CD4-positive, CD25-positive, alpha-beta regulatory T cell (primary cell): ENCODE results near the gene VSX2. TPM values are rescaled to one million over a fixed set of nuclear protein-coding genes. Genes with fewer than 3 reads are reported as not detected.

Experiments
- ATAC-seq, 2 donors: fragments of 150-1000 bp; cut with Tn5 transposase; one replicate each; pipeline ENCODE4 v1.10.0; 2021; ENCODE audit warnings: low read depth in 2 of 2, moderate number of reproducible peaks in 2 of 2, moderate library complexity in 1 of 2
- DNase-seq, 3 donors: peaks; one replicate each; pipeline versions ENCODE4 v3.0.0 to v3.0.0-alpha.2; 2012 to 2022; ENCODE audit warnings: mixed read lengths in 1 of 3
- H3K27ac ChIP-seq: one replicate; pipeline ENCODE4 v1.7.0; 2013; ENCODE audit warnings: mild to moderate bottlenecking, low read length; ENCODE audit not compliant: insufficient read depth, poor library complexity, severe bottlenecking
- H3K27me3 ChIP-seq: one replicate; pipeline ENCODE4 v1.7.0; 2013; ENCODE audit warnings: low read length; ENCODE audit not compliant: control insufficient read depth, insufficient read depth
- H3K36me3 ChIP-seq: one replicate; pipeline ENCODE4 v1.7.0; 2013; ENCODE audit warnings: mild to moderate bottlenecking, low read length, moderate library complexity; ENCODE audit not compliant: control insufficient read depth, insufficient read depth
- H3K4me1 ChIP-seq: 2 replicates; pipeline ENCODE4 v1.7.0; 2013; ENCODE audit warnings: mild to moderate bottlenecking, low read length; ENCODE audit not compliant: insufficient read depth, control insufficient read depth, poor library complexity, severe bottlenecking
- H3K4me3 ChIP-seq: one replicate; pipeline ENCODE4 v1.7.0; 2013; ENCODE audit warnings: low read depth, mild to moderate bottlenecking, low read length, moderate library complexity
- H3K9me3 ChIP-seq, 2 experiments: 1 replicate in 1 of 2; 2 replicates in 1 of 2; pipeline ENCODE4 v1.7.0; 2013; ENCODE audit warnings: low read length in 2 of 2, mild to moderate bottlenecking in 1 of 2, moderate library complexity in 1 of 2; ENCODE audit not compliant: control insufficient read depth in 2 of 2
- H3K27ac Mint-ChIP-seq, 3 donors: one replicate each; pipeline ENCODE4 v1.8.0; 2020 to 2022; ENCODE audit warnings: mild to moderate bottlenecking in 3 of 3, mixed read lengths in 3 of 3, moderate library complexity in 2 of 3
- H3K27me3 Mint-ChIP-seq: one replicate; pipeline ENCODE4 v1.8.0; 2022; ENCODE audit warnings: mild to moderate bottlenecking, mixed read lengths
- H3K36me3 Mint-ChIP-seq: one replicate; pipeline ENCODE4 v1.8.0; 2020; ENCODE audit warnings: mixed read lengths
- H3K4me1 Mint-ChIP-seq, 4 donors: one replicate each; pipeline ENCODE4 v1.8.0; 2020 to 2022; ENCODE audit warnings: mixed read lengths in 4 of 4, mild to moderate bottlenecking in 1 of 4
- H3K4me3 Mint-ChIP-seq, 4 donors: one replicate each; pipeline ENCODE4 v1.8.0; 2020 to 2022; ENCODE audit warnings: mild to moderate bottlenecking in 4 of 4, mixed read lengths in 4 of 4, moderate library complexity in 3 of 4
- H3K9me3 Mint-ChIP-seq, 7 donors: one replicate each; pipeline ENCODE4 v1.8.0; 2020 to 2022; ENCODE audit warnings: mixed read lengths in 7 of 7, mild to moderate bottlenecking in 3 of 7, moderate library complexity in 2 of 7
- polyA plus RNA-seq, 4 donors: library from polyadenylated mRNA; unstranded; fragments of 300-500 nt; fragmentation: Illumina TruSeq; gene quantifications; one replicate each; pipeline ENCODE4 v1.2.3, GENCODE V29; 2021
- total RNA-seq: library from RNA; stranded (reverse); gene quantifications from one replicate; pipeline ENCODE4 v1.2.3, GENCODE V29; 2022

The VSX2 gene
- total and polyA plus RNA-seq, 5 donors from 2014 or later, result 0.08 TPM; not detected in 4

GRCh38 chr14:74217672-74218448 lies 21.4 kb upstream of the VSX2 start:
- Histone ChIP-seq H3K27ac (no peak overlapping the region), H3K4me3 (no peak overlapping the region), H3K4me1 (peaks cover 7% of the 10 kb centered on the region), H3K9me3 (no peaks in the 10 kb centered on the region), H3K36me3 (no peaks in the 10 kb centered on the region), H3K27me3 (no peaks in the 10 kb centered on the region)
- DNase-seq (peak; percentile 36 to 71 (median 64)), ATAC-seq (peak; percentile 86 to 90)
- peaks cover 46% of the 10 kb centered on the region for H3K27me3 Mint-ChIP-seq
- H3K36me3 Mint-ChIP-seq, result no peaks in the 10 kb centered on the region
- H3K27ac Mint-ChIP-seq, result no peak overlapping the region
- peaks cover 0 to 5% (median 2%) of the 10 kb centered on the region in 4 donors for H3K4me1 Mint-ChIP-seq
- peaks cover 0 to 1% (median 0%) of the 10 kb centered on the region in 7 donors for H3K9me3 Mint-ChIP-seq
- peak overlapping the region in 2 of 4 donors; percentile 46 to 61 for H3K4me3 Mint-ChIP-seq

DNA sequence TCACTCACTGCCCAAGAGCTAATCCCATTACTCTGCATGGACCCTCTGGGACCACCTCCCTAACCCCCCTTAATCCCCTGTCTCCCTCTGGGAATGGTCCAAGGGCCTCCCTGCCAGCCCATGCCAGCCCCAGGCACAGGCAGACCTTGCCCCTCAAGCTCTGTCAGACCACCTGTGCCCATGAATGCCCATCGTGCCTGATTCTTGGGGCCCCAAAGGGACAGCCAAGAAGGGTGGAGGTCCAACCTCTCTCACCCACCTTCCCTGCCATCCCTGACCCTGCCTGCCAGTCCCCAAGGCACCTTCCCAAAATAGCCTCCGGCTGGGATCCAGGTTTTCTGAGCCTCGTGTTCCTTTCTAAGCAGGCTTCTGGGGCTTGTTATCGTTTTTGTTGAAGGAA lies 20.8 kb upstream of the VSX2 start:
- no peaks in the 10 kb centered on the region for H3K27me3 ChIP-seq
- Mint-ChIP-seq H3K4me3 (peak overlapping the region in 1 of 4 donors; percentile 27), H3K27me3 (peaks cover 44% of the 10 kb centered on the region), H3K4me1 (peaks cover 0 to 5% (median 2%) of the 10 kb centered on the region in 4 donors), H3K36me3 (no peaks in the 10 kb centered on the region), H3K9me3 (peaks cover 0 to 1% (median 0%) of the 10 kb centered on the region in 7 donors), H3K27ac (no peak overlapping the region)
- H3K4me1 ChIP-seq, result peaks cover 7% of the 10 kb centered on the region
- H3K36me3 ChIP-seq, result no peaks in the 10 kb centered on the region
- no peaks in the 10 kb centered on the region for H3K9me3 ChIP-seq
- ATAC-seq (no peak), DNase-seq (no peak)
- no peak overlapping the region for H3K27ac ChIP-seq
- H3K4me3 ChIP-seq, result no peak overlapping the region

DNA sequence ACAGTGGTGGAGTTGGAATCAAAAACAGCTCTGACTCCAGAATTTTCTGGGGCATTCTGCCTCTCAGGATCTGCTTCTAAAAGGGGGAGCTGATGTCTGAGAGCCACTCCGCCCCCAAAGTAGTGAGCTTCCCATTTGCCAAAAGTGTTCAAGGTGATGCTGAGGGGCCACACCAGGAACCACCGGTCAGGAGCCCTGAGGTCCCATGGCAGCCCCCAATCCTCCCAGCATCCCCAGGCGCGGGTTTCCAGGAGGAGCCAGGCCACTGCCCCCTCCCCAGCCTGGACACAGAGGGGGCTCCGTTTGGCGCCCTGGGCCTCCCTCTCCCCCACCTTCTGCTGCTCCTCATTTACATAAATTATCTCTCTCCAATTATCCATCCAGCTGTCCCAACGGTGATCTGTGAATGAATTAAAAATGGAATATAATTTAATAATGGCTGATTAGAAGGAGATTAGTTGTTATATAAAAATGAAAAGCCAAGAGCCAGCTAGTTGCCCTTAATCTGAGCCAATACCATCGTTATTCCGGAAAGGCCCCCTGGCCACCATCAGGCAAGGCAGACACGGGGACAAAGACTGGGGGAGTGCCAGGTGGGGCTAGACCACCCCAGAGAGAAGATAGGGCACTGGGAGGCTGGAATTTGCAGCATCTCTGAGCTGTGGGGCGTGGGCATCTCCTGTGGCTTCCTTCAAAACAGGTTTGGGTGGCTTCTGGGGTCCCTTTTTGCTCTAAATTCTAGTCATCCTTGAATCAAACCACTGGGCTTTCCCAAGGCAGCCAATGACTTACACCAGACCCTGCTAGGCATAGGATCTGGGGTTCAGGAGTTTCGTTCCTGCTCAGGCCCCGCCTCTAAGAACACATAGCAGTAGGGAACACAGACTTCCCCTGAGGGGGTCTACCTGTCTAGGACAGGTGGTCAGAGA lies 19.7 kb upstream of the VSX2 start:
- no peaks in the 10 kb centered on the region for H3K9me3 ChIP-seq
- no peak overlapping the region for H3K27ac ChIP-seq
- no peak for DNase-seq
- no peaks in the 10 kb centered on the region for H3K36me3 Mint-ChIP-seq
- no peak overlapping the region for H3K27ac Mint-ChIP-seq
- no peak overlapping the region for H3K4me3 ChIP-seq
- peaks cover 0 to 5% (median 2%) of the 10 kb centered on the region in 4 donors for H3K4me1 Mint-ChIP-seq
- H3K4me3 Mint-ChIP-seq, result no peak overlapping the region
- H3K4me1 ChIP-seq, result peaks cover 7% of the 10 kb centered on the region
- ATAC-seq, result no peak
- H3K27me3 Mint-ChIP-seq, result peaks cover 55% of the 10 kb centered on the region
- H3K9me3 Mint-ChIP-seq, result peaks cover 0 to 1% (median 0%) of the 10 kb centered on the region in 7 donors
- H3K36me3 ChIP-seq, result no peaks in the 10 kb centered on the region
- no peaks in the 10 kb centered on the region for H3K27me3 ChIP-seq

GRCh38 chr14:74220991-74221390 lies 18.3 kb upstream of the VSX2 start:
- Mint-ChIP-seq H3K27me3 (peaks cover 67% of the 10 kb centered on the region), H3K27ac (peak overlapping the region in 1 of 3 donors; percentile 34), H3K4me1 (peaks cover 0 to 5% (median 2%) of the 10 kb centered on the region in 4 donors), H3K9me3 (peaks cover 0 to 1% (median 0%) of the 10 kb centered on the region in 7 donors), H3K36me3 (no peaks in the 10 kb centered on the region), H3K4me3 (no peak overlapping the region)
- Histone ChIP-seq H3K4me3 (no peak overlapping the region), H3K27ac (no peak overlapping the region), H3K9me3 (no peaks in the 10 kb centered on the region), H3K36me3 (no peaks in the 10 kb centered on the region), H3K4me1 (peaks cover 7% of the 10 kb centered on the region), H3K27me3 (no peaks in the 10 kb centered on the region)
- no peak for ATAC-seq
- DNase-seq, result no peak

DNA sequence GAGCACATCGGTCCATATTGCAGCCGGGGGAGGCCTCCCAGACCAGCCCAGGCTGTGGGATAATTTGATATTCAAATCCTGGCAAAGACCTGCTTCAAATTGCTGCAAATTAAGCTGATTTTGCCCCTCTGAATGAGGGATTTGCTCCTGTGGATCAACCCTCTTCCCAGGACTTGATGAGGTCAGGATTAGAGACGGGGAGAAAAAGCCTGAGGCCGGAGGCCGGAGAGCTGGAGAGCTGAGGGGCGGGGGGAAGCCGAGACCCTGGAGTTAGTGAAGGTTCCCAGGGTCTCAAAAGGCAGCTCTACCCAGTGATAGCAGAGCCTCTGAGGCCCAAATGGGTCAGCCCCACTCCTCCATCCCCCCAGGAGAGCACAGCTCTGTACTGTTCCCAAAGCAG lies 17.5 kb upstream of the VSX2 start:
- H3K9me3 Mint-ChIP-seq, result peaks cover 0 to 1% (median 0%) of the 10 kb centered on the region in 7 donors
- Histone ChIP-seq H3K27me3 (no peaks in the 10 kb centered on the region), H3K36me3 (no peaks in the 10 kb centered on the region), H3K4me1 (peaks cover 7% of the 10 kb centered on the region), H3K27ac (no peak overlapping the region), H3K4me3 (no peak overlapping the region), H3K9me3 (no peaks in the 10 kb centered on the region)
- no peak for DNase-seq
- no peak for ATAC-seq
- H3K36me3 Mint-ChIP-seq, result no peaks in the 10 kb centered on the region
- no peak overlapping the region for H3K27ac Mint-ChIP-seq
- H3K27me3 Mint-ChIP-seq, result peaks cover 72% of the 10 kb centered on the region
- no peak overlapping the region for H3K4me3 Mint-ChIP-seq
- peaks cover 0 to 5% (median 2%) of the 10 kb centered on the region in 4 donors for H3K4me1 Mint-ChIP-seq

GRCh38 chr14:74223016-74223415 lies 16.2 kb upstream of the VSX2 start:
- H3K36me3 ChIP-seq, result no peaks in the 10 kb centered on the region
- H3K4me3 ChIP-seq, result no peak overlapping the region
- ATAC-seq (no peak), DNase-seq (no peak)
- H3K27me3 Mint-ChIP-seq, result peaks cover 76% of the 10 kb centered on the region
- peaks cover 0 to 4% (median 0%) of the 10 kb centered on the region in 7 donors for H3K9me3 Mint-ChIP-seq
- H3K36me3 Mint-ChIP-seq, result no peaks in the 10 kb centered on the region
- peaks cover 0 to 5% (median 0%) of the 10 kb centered on the region in 4 donors for H3K4me1 Mint-ChIP-seq
- no peak overlapping the region for H3K4me3 Mint-ChIP-seq
- H3K27ac ChIP-seq, result no peak overlapping the region
- peaks cover under 1% of the 10 kb centered on the region for H3K4me1 ChIP-seq
- peaks cover 2% of the 10 kb centered on the region for H3K27me3 ChIP-seq
- H3K9me3 ChIP-seq, result no peaks in the 10 kb centered on the region
- H3K27ac Mint-ChIP-seq, result no peak overlapping the region

DNA sequence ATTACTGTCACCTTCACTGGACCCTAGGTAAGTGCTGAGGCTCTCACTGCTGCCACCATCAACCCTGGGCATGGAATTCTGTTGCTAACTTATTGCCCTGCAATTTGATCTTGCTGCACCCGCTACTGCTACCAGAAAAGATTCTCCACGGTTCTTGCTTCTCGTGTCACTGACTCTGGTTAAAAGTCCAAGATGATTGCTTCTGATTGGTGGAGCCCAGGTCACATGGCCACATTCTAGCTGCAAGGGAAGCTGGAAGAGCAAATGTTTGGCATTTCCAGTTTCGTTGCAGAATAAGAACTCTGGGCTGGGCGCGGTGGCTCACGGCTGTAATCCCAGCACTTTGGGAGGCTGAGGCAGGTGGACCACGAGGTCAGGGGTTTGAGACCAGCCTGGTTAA lies 7.5 kb upstream of the VSX2 start:
- H3K9me3 Mint-ChIP-seq, result peaks cover 0 to 10% (median 3%) of the 10 kb centered on the region in 7 donors
- H3K36me3 ChIP-seq, result no peaks in the 10 kb centered on the region
- no peaks in the 10 kb centered on the region for H3K36me3 Mint-ChIP-seq
- H3K4me3 Mint-ChIP-seq, result no peak overlapping the region
- no peaks in the 10 kb centered on the region for H3K4me1 ChIP-seq
- no peak overlapping the region for H3K4me3 ChIP-seq
- H3K27ac ChIP-seq, result no peak overlapping the region
- H3K27me3 ChIP-seq, result peaks cover 3% of the 10 kb centered on the region
- no peaks in the 10 kb centered on the region for H3K4me1 Mint-ChIP-seq
- DNase-seq (no peak), ATAC-seq (no peak)
- peaks cover 55% of the 10 kb centered on the region for H3K27me3 Mint-ChIP-seq
- no peak overlapping the region for H3K27ac Mint-ChIP-seq
- no peaks in the 10 kb centered on the region for H3K9me3 ChIP-seq
